ENCODE results near the gene SV2B.

DNA sequence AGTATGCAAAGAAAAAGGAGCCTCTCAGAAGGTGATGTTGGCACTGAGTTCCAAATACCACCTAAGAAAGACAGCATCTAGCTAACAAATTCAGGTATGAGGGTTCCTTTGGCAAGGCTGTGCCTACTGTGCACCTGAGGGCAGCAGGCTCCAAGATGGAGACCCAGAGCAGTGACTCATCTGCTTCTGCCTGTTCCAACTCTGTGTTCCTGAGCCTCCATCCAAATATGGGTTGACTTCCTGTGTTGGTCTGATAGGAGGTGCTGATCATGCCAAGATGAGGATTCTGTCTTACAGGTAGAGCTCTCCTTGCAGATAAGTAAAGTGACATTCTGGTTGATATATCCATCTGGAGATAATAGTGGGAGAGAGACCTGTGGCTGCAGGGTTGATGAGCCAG is 26.0 kb downstream of the SV2B start:
- TF ChIP-seq, protein P1, sequence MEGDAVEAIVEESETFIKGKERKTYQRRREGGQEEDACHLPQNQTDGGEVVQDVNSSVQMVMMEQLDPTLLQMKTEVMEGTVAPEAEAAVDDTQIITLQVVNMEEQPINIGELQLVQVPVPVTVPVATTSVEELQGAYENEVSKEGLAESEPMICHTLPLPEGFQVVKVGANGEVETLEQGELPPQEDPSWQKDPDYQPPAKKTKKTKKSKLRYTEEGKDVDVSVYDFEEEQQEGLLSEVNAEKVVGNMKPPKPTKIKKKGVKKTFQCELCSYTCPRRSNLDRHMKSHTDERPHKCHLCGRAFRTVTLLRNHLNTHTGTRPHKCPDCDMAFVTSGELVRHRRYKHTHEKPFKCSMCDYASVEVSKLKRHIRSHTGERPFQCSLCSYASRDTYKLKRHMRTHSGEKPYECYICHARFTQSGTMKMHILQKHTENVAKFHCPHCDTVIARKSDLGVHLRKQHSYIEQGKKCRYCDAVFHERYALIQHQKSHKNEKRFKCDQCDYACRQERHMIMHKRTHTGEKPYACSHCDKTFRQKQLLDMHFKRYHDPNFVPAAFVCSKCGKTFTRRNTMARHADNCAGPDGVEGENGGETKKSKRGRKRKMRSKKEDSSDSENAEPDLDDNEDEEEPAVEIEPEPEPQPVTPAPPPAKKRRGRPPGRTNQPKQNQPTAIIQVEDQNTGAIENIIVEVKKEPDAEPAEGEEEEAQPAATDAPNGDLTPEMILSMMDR (IDR thresholded peaks at IDR 0.05), result no peak
- TF ChIP-seq ZFX (IDR thresholded peaks at IDR 0.05; ENCODE audit: borderline replicate concordance), result no peak

Data from 22Rv1 (cell line).